ENCODE measurements around the gene EXOC5.
A peak's percentile ranks its signal among the peaks of the same experiment; 100 is the strongest.

EXOC5 gene

DNA sequence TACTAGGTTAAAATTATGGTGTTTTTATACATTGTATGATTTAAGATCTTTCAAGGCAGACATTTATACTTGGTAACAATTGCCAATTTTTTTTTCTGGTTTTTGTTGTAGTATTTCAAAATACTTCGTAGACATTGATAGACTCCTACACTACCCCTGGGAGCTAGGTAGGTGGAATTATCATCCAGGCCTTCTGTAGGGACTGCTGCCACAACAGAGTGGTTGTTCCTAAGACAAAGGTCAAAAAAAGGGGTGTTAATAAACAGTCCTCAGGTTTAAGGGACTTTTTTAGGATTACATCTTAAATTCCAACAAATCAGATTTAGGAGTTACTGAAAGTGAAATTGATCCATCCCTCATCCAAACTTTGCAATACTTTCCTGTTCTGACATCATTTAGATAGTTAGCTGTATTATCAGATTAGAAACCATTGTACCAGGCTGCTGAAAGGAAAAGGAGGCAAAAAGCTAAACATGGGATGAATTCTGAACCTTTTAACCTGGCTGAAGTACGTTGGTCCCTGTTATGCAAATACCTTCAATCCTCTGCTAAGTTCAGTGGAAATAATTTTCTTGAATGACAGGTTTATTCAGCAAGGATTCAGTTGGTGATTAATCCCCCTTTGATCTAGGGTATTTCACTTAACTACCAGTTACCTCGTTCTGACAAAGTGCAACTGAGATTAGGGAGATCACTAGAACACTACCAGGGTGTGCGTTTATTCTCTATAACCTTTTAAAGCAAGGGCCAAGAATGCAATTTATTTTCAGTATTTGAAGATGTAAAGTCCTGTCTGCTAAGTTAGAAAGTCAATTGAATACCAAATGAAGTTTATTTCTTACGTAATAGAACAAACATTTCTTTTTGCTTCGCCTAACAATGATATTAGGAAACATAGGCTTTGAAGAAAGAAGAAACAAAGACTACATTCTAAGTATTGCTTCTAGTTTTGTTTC lies 23.3 kb upstream of the EXOC5 start:
- Histone ChIP-seq H3K9me3 (replicated peaks in 1 of 11) (no peaks in the 10 kb centered on the region), H3K4me2 (no peak overlapping the region), H3K27ac (no peak overlapping the region), H3K27me3 (no peaks in the 10 kb centered on the region), H3K4me3 (no peak overlapping the region), H3K36me3 (peaks cover 15 to 56% (median 31%) of the 10 kb centered on the region in 11 experiments; a peak in 19 of 22 replicates), H3K4me1 (no peaks in the 10 kb centered on the region), H4K20me1 (no peaks in the 10 kb centered on the region; a peak in 1 of 22 replicates), H3K9ac (no peak overlapping the region)
- TF ChIP-seq Cebpa-rat (IDR thresholded peaks at IDR 0.05) = no peak

DNA sequence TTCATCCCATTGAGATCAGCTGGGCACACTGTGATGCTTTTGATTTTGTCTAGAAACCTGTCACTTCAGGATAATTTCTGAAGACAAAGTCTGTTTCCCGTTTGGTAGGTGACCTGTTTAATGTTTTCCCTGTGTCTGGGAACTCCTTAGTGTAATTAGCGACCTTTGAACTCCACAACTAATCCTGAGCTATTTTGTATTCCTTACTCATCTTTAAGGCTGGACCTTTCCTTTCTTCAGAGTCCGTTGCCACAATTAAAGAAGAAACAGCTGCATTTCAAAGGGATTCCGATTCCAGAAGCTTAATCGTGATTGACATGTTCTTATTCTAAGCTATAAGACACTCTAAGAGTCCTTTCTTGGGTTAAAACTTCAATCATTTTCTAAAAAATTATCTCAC lies 22.0 kb upstream of the EXOC5 start:
- no peaks in the 10 kb centered on the region for H3K27me3 ChIP-seq
- no peaks in the 10 kb centered on the region for H3K4me1 ChIP-seq
- H3K9me3 ChIP-seq (replicated peaks in 1 of 11) = no peaks in the 10 kb centered on the region
- H3K9ac ChIP-seq = no peak overlapping the region
- no peaks in the 10 kb centered on the region; a peak in 1 of 22 replicates for H4K20me1 ChIP-seq
- peaks cover 23 to 68% (median 42%) of the 10 kb centered on the region in 11 experiments; a peak in 21 of 22 replicates for H3K36me3 ChIP-seq
- no peak overlapping the region for H3K27ac ChIP-seq
- no peak overlapping the region for H3K4me3 ChIP-seq
- no peak for TF ChIP-seq Cebpa-rat (IDR thresholded peaks at IDR 0.05)
- no peak overlapping the region for H3K4me2 ChIP-seq

DNA sequence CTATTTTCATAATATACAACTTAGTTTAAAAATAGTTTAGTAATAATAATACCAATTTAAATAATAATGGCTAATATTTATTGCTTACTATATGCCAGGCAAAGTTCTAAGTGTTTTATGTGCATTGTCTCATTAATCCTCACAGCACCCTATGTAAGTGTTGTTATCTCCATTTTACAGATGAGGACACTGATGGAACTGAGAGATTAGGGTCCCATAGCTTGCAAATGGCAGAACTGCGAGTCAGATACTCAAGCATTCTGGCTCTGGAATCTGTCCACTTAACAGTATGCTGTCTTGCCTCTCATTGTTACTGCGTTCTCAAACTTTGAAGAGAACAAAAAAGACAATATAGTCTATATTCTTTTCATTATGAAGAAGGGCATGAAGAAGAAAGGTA lies 19.0 kb upstream of the EXOC5 start:
- Histone ChIP-seq H3K4me3 (no peak overlapping the region), H3K4me1 (no peaks in the 10 kb centered on the region), H3K36me3 (peaks cover 44 to 91% (median 70%) of the 10 kb centered on the region in 11 experiments), H3K27ac (no peak overlapping the region), H3K27me3 (no peaks in the 10 kb centered on the region), H3K9ac (no peak overlapping the region), H3K9me3 (replicated peaks in 1 of 11) (no peaks in the 10 kb centered on the region), H3K4me2 (no peak overlapping the region), H4K20me1 (no peaks in the 10 kb centered on the region; a peak in 1 of 22 replicates)
- no peak for TF ChIP-seq Cebpa-rat (IDR thresholded peaks at IDR 0.05)

GRCh38 chr14:57277062-57277461 lies 8.4 kb upstream of the EXOC5 start:
- no peak overlapping the region for H3K9ac ChIP-seq
- H3K36me3 ChIP-seq = peaks cover 54 to 97% (median 76%) of the 10 kb centered on the region in 11 experiments
- no peaks in the 10 kb centered on the region for H3K27me3 ChIP-seq
- H3K4me1 ChIP-seq = peaks cover 0 to 10% (median 3%) of the 10 kb centered on the region in 10 experiments; a peak in 6 of 20 replicates
- H3K9me3 ChIP-seq (replicated peaks in 1 of 11) = no peaks in the 10 kb centered on the region
- H3K27ac ChIP-seq = no peak overlapping the region
- peaks cover 0 to 42% (median 9%) of the 10 kb centered on the region in 11 experiments; a peak in 12 of 22 replicates for H4K20me1 ChIP-seq
- H3K4me3 ChIP-seq = no peak overlapping the region
- TF ChIP-seq Cebpa-rat (IDR thresholded peaks at IDR 0.05) = no peak
- no peak overlapping the region for H3K4me2 ChIP-seq

- Histone ChIP-seq H4K20me1 (peaks cover 0 to 53% (median 12%) of the 10 kb centered on the region in 11 experiments; a peak in 12 of 22 replicates), H3K36me3 (peaks cover 36 to 83% (median 57%) of the 10 kb centered on the region in 11 experiments), H3K27me3 (no peaks in the 10 kb centered on the region), H3K4me3 (no peak overlapping the region), H3K27ac (no peak overlapping the region), H3K9ac (no peak overlapping the region), H3K9me3 (replicated peaks in 1 of 11) (no peaks in the 10 kb centered on the region; a peak in 1 of 22 replicates), H3K4me2 (no peak overlapping the region), H3K4me1 (peaks cover 11 to 29% (median 18%) of the 10 kb centered on the region in 10 experiments)
- no peak for TF ChIP-seq Cebpa-rat (IDR thresholded peaks at IDR 0.05)
Observed at GRCh38 chr14:57275023-57275664, 6.4 kb upstream of the EXOC5 start.

- no peak for TF ChIP-seq Cebpa-rat (IDR thresholded peaks at IDR 0.05)
- Histone ChIP-seq H3K9ac (no peak overlapping the region), H3K27me3 (no peaks in the 10 kb centered on the region), H3K4me3 (no peak overlapping the region), H3K36me3 (peaks cover 30 to 77% (median 51%) of the 10 kb centered on the region in 11 experiments), H4K20me1 (peaks cover 0 to 53% (median 12%) of the 10 kb centered on the region in 11 experiments; a peak in 12 of 22 replicates), H3K27ac (no peak overlapping the region), H3K4me2 (no peak overlapping the region), H3K4me1 (peaks cover 11 to 34% (median 22%) of the 10 kb centered on the region in 10 experiments), H3K9me3 (replicated peaks in 1 of 11) (no peaks in the 10 kb centered on the region; a peak in 2 of 22 replicates)
Observed at GRCh38 chr14:57274551-57274950, 5.8 kb upstream of the EXOC5 start.

DNA sequence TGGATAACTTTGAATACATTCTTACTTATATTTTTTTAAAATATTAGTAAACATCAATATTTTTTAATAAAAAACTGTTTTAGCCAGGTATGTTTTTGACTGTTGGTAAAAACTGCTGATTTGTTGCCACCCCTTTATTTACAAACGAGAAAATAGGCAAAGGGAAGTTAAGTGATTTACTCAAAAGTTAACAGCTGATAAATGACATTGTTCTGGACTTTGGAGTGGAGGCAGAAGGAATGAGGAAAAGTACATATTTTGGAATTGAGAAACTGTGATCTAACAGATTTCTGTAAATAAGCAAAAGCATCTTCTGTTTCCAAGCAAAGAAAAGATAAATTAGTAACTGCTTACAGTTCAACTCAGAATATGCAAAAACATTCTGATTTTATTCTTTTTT lies 4.5 kb upstream of the EXOC5 start:
- Histone ChIP-seq H4K20me1 (peaks cover 0 to 44% (median 12%) of the 10 kb centered on the region in 11 experiments; a peak in 12 of 22 replicates), H3K9ac (no peak overlapping the region), H3K9me3 (replicated peaks in 1 of 11) (no peaks in the 10 kb centered on the region; a peak in 2 of 22 replicates), H3K4me1 (peaks cover 11 to 31% (median 21%) of the 10 kb centered on the region in 10 experiments), H3K27me3 (no peaks in the 10 kb centered on the region), H3K4me3 (no peak overlapping the region), H3K36me3 (peaks cover 30 to 64% (median 43%) of the 10 kb centered on the region in 11 experiments), H3K27ac (no peak overlapping the region), H3K4me2 (no peak overlapping the region)
- no peak for TF ChIP-seq Cebpa-rat (IDR thresholded peaks at IDR 0.05)

DNA sequence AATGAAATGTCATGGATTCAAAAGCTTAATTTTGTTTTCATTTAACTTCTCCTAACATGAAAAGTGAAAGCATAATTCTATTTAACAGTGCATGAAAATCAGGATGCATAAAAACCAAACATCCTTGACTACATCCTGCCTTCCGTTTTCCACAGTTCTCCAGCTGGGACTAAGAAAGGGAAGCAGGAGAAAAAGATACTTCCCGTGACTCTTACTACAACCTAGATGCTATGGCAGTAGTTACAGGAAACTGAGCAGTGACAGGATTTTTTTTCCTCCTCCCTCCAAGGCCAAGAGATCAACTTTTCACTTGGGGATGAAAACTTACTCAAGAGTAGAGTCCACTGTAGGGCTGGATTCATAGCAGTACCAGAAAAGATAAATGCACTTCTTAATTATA lies 2.6 kb downstream of the EXOC5 start:
- Histone ChIP-seq H3K36me3 (peaks cover 0 to 20% (median 5%) of the 10 kb centered on the region in 11 experiments; a peak in 7 of 22 replicates), H3K4me3 (peak overlapping the region in 1 of 10 experiments; percentile 79; a peak in 2 of 20 replicates), H3K4me1 (peaks cover 22 to 44% (median 39%) of the 10 kb centered on the region in 10 experiments), H3K4me2 (peak overlapping the region; percentile 18 to 92 (median 81)), H4K20me1 (peaks cover 4 to 67% (median 45%) of the 10 kb centered on the region in 11 experiments; a peak in 18 of 22 replicates), H3K9ac (peak overlapping the region in 2 of 11 experiments; percentile 27 to 39; a peak in 2 of 22 replicates), H3K9me3 (replicated peaks in 1 of 11) (no peaks in the 10 kb centered on the region; a peak in 2 of 22 replicates), H3K27ac (no peak overlapping the region; a peak in 1 of 22 replicates), H3K27me3 (no peaks in the 10 kb centered on the region)
- TF ChIP-seq Cebpa-rat (IDR thresholded peaks at IDR 0.05) = no peak

GRCh38 chr14:57262117-57262516 lies 6.6 kb downstream of the EXOC5 start:
- no peak overlapping the region for H3K4me2 ChIP-seq
- no peaks in the 10 kb centered on the region for H3K27me3 ChIP-seq
- no peak for TF ChIP-seq Cebpa-rat (IDR thresholded peaks at IDR 0.05)
- H3K4me3 ChIP-seq = no peak overlapping the region
- peaks cover 10 to 22% (median 20%) of the 10 kb centered on the region in 10 experiments for H3K4me1 ChIP-seq
- peaks cover 4 to 43% (median 21%) of the 10 kb centered on the region in 11 experiments; a peak in 17 of 22 replicates for H3K36me3 ChIP-seq
- peaks cover 5 to 17% (median 12%) of the 10 kb centered on the region in 11 experiments; a peak in 17 of 22 replicates for H3K9me3 ChIP-seq (replicated peaks in 1 of 11)
- H3K9ac ChIP-seq = no peak overlapping the region
- no peak overlapping the region for H3K27ac ChIP-seq
- peaks cover 4 to 95% (median 62%) of the 10 kb centered on the region in 11 experiments; a peak in 18 of 22 replicates for H4K20me1 ChIP-seq

Measured in BLaER1 treated with 17β-estradiol and CSF1 and Interleukin-3, amounts not matched to agents 10 nM and 100 nM (cell line).